ENCODE measurements around the gene SLC13A2. TPM values are rescaled to one million over a fixed set of nuclear protein-coding genes. Genes with fewer than 3 reads are reported as not detected.

Gene SLC13A2
- total and polyA plus RNA-seq, 4 experiments from 2014 or later, result not detected

DNA sequence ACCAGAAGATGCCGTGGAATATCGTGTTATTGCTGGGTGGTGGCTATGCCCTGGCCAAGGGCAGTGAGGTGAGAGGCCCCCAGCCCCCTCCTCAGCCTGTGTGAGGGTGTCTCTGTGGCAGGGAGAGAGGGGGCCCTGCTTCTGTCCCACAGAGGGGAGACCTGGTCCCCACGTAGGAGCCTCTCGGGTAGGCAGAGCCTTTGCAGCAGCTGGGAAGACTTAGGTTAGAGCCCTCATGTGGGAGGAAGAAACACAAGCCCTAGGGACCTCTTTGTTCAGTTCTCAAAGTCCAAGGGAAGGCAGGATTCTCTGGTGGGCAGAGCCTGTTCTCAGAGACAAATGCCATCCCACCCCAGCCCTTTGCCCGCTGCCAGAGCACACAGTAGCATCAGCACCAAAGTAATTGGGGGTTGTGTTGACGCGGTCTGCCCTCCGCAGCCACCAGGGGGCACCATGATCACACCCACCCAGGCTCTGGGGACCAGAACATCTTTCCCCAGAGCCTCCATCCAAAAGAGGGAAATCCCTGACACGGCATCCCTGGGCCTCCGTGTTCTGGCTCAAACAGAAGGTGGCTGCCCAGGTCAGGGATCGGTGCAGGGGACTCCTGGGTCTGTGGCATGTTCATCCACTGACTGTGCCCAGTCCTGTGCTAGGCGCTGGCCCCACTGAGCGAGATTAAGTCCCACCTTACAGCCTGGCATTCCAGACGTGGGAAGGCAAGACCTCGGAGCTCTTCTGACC lies 21.2 kb downstream of the SLC13A2 start:
- H3K4me3 Mint-ChIP-seq, result no peak overlapping the region
- peaks cover 0 to 6% of the 10 kb centered on the region in 2 donors for H3K27me3 Mint-ChIP-seq
- intact Hi-C loops (cut with micrococcal nuclease), result loop anchor here (1.0 to 2.0 kb wide), 4 partner anchors 46 to 105 kb away; partner anchors contain the start of genes SPAG5 and UNC119
- ChIA-PET CTCF (ENCODE audit: partially characterized antibody) (interaction anchor here (0.7 to 4.4 kb wide), 6 partner anchors 9 to 257 kb away, joined by 3 to 51 read pairs (median 4); partner anchors contain the start of gene RSKR), POLR2A (ENCODE audit: partially characterized antibody) (interaction anchor here (1.0 kb wide), 1 partner anchor 119 kb away, joined by 4 read pairs; no protein-coding TSS in a partner anchor)
- peak overlapping the region in 1 of 7 donors; percentile 46 for H3K27ac Mint-ChIP-seq
- Histone ChIP-seq H3K4me3 (ENCODE audit: low read length in 2 of 2) (no peak overlapping the region), H3K27ac (ENCODE audit: low read depth, low read length) (no peak overlapping the region), H3K9me3 (ENCODE audit: control insufficient read depth in 1 of 2, low read length in 2 of 2) (no peaks in the 10 kb centered on the region), H3K36me3 (ENCODE audit: insufficient read depth, low read length) (no peaks in the 10 kb centered on the region), H3K4me1 (ENCODE audit: insufficient read depth, low read length) (no peaks in the 10 kb centered on the region), H3K27me3 (ENCODE audit: insufficient read depth, low read length) (no peaks in the 10 kb centered on the region)
- H3K36me3 Mint-ChIP-seq, result no peaks in the 10 kb centered on the region
- DNase-seq, result peak; percentile 68 to 74 (median 71)
- no peaks in the 10 kb centered on the region for H3K9me3 Mint-ChIP-seq
- no peaks in the 10 kb centered on the region for H3K4me1 Mint-ChIP-seq

DNA sequence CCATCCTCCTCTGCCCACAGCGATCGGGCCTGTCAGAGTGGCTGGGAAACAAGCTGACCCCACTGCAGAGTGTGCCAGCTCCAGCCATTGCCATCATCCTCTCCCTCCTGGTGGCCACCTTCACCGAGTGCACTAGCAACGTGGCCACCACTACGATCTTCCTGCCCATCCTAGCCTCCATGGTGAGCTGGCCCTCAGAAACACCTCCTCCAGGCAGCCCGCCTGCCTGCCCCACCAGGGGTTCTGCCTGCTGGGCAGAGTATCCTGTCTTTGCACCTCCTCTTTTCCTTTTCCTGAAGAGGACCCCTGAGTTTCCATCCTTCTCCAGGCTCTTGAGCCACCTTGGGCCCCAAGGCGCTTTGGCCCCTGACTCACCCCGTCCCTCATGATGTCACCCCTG lies 22.2 kb downstream of the SLC13A2 start:
- Mint-ChIP-seq H3K4me3 (no peak overlapping the region), H3K27ac (peak overlapping the region in 1 of 7 donors; percentile 24), H3K9me3 (no peaks in the 10 kb centered on the region), H3K27me3 (peaks cover 0 to 6% of the 10 kb centered on the region in 2 donors), H3K4me1 (no peaks in the 10 kb centered on the region), H3K36me3 (no peaks in the 10 kb centered on the region)
- POLR2A ChIA-PET (ENCODE audit: partially characterized antibody), result interaction anchor here (1.0 kb wide), 1 partner anchor 118 kb away, joined by 4 read pairs; no protein-coding TSS in a partner anchor
- no peaks in the 10 kb centered on the region for H3K27me3 ChIP-seq (ENCODE audit: insufficient read depth, low read length)
- no peak overlapping the region for H3K27ac ChIP-seq (ENCODE audit: low read depth, low read length)
- DNase-seq, result no peak
- H3K36me3 ChIP-seq (ENCODE audit: insufficient read depth, low read length), result no peaks in the 10 kb centered on the region
- CTCF ChIA-PET (ENCODE audit: partially characterized antibody), result interaction anchor here (0.7 to 4.4 kb wide), 5 partner anchors 10 to 256 kb away, joined by 3 to 51 read pairs (median 5); partner anchors contain the start of gene RSKR
- intact Hi-C loops (cut with micrococcal nuclease), result loop anchor here (2.0 kb wide), 1 partner anchor 45 kb away; no protein-coding TSS in a partner anchor
- H3K4me3 ChIP-seq (ENCODE audit: low read length in 2 of 2), result no peak overlapping the region
- no peaks in the 10 kb centered on the region for H3K4me1 ChIP-seq (ENCODE audit: insufficient read depth, low read length)
- no peaks in the 10 kb centered on the region for H3K9me3 ChIP-seq (ENCODE audit: control insufficient read depth in 1 of 2, low read length in 2 of 2)

DNA sequence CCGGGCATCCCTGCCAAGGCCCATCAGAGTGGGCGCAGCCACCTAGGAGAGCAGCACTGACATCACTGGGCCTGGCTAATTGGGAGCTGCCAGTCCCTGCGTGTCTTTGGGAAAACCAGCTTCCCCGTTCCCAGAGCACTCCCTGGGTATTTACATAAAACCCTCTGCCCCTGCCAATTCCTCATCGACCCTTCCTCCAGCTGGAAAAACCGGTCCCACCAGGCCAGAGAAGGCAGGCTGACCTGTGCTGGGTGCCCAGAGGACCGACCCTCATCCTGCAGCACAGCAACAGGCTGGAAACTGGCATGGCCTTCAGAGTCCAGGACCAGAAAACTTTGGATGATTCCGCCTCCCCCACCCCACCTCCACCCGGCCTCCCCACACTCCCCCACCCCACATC lies 24.5 kb downstream of the SLC13A2 start:
- Mint-ChIP-seq H3K36me3 (no peaks in the 10 kb centered on the region), H3K9me3 (no peaks in the 10 kb centered on the region), H3K4me3 (no peak overlapping the region), H3K27ac (no peak overlapping the region), H3K4me1 (no peaks in the 10 kb centered on the region), H3K27me3 (peaks cover 0 to 2% of the 10 kb centered on the region in 2 donors)
- H3K27me3 ChIP-seq (ENCODE audit: insufficient read depth, low read length), result no peaks in the 10 kb centered on the region
- no peak overlapping the region for H3K27ac ChIP-seq (ENCODE audit: low read depth, low read length)
- H3K9me3 ChIP-seq (ENCODE audit: control insufficient read depth in 1 of 2, low read length in 2 of 2), result no peaks in the 10 kb centered on the region
- intact Hi-C loops (cut with micrococcal nuclease), result no loop called here
- no peak overlapping the region for H3K4me3 ChIP-seq (ENCODE audit: low read length in 2 of 2)
- ChIA-PET CTCF (ENCODE audit: partially characterized antibody) (interaction anchor here (1.3 to 4.4 kb wide), 2 partner anchors 116 to 121 kb away, joined by 3 to 51 read pairs; partner anchors contain the start of gene RSKR), POLR2A (ENCODE audit: partially characterized antibody) (no interaction called here)
- H3K36me3 ChIP-seq (ENCODE audit: insufficient read depth, low read length), result no peaks in the 10 kb centered on the region
- DNase-seq, result no peak
- no peaks in the 10 kb centered on the region for H3K4me1 ChIP-seq (ENCODE audit: insufficient read depth, low read length)

DNA sequence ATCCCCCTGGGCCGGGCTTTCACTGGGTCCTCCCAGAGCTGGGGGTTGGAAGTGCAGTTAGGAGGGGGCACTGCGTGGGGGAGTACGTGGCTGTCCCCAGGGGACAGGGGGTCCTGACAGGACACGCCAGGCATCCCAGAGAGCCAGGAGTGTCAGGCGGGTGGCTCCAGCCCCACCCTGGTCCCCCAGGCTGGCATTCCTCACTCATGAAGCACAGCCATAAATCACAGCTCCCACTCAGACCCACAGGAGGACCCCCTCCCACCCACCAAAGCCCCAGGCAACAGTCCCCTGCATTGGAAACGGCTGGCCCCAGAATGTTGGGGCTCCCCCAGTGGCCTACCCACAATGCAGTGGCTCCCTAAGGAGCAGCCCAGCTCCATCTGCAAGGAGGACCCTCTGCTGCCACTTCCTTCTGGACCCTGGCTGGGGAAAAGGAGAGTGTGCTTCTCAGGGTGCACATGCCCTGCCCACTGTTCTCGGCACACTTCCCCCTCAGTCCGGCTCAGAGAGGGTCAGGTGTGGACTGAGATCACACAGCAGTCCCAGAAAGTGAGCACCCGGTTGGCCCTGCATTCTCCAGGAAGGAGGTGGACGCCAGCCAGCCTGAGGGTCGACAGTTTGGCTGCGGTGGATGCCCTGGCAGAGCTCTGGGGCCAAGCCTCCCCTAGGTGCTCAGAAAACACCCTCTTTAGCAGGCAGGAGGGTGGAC lies 25.4 kb downstream of the SLC13A2 start:
- Mint-ChIP-seq H3K27ac (no peak overlapping the region), H3K4me1 (no peaks in the 10 kb centered on the region), H3K27me3 (no peaks in the 10 kb centered on the region), H3K9me3 (no peaks in the 10 kb centered on the region), H3K36me3 (no peaks in the 10 kb centered on the region), H3K4me3 (no peak overlapping the region)
- no peak for DNase-seq
- no peaks in the 10 kb centered on the region for H3K36me3 ChIP-seq (ENCODE audit: insufficient read depth, low read length)
- POLR2A ChIA-PET (ENCODE audit: partially characterized antibody), result no interaction called here
- no peaks in the 10 kb centered on the region for H3K9me3 ChIP-seq (ENCODE audit: control insufficient read depth in 1 of 2, low read length in 2 of 2)
- CTCF ChIA-PET (ENCODE audit: partially characterized antibody), result interaction anchor here (1.4 kb wide), 1 partner anchor 50 kb away, joined by 4 read pairs; no protein-coding TSS in a partner anchor
- intact Hi-C loops (cut with micrococcal nuclease), result no loop called here
- no peaks in the 10 kb centered on the region for H3K27me3 ChIP-seq (ENCODE audit: insufficient read depth, low read length)
- no peak overlapping the region for H3K4me3 ChIP-seq (ENCODE audit: low read length in 2 of 2)
- no peak overlapping the region for H3K27ac ChIP-seq (ENCODE audit: low read depth, low read length)
- no peaks in the 10 kb centered on the region for H3K4me1 ChIP-seq (ENCODE audit: insufficient read depth, low read length)

DNA sequence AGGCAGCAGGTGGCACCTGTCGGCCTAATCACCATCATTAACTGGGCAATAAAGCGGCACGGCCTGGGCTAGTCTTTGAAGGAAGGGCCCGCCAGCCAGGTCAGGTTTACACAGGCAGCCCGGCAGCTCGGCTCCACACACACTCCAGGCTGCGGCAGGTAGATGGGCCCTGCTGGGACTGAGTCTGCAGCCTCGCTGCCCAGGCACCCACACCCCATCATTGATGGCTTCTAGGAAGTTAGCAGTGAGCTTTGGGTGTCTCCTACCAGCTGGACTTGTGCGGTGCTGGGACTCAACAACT lies 25.9 kb downstream of the SLC13A2 start:
- Mint-ChIP-seq H3K36me3 (no peaks in the 10 kb centered on the region), H3K9me3 (no peaks in the 10 kb centered on the region), H3K4me1 (no peaks in the 10 kb centered on the region), H3K4me3 (no peak overlapping the region), H3K27ac (no peak overlapping the region), H3K27me3 (no peaks in the 10 kb centered on the region)
- no peaks in the 10 kb centered on the region for H3K4me1 ChIP-seq (ENCODE audit: insufficient read depth, low read length)
- ChIA-PET CTCF (ENCODE audit: partially characterized antibody) (interaction anchor here (1.4 kb wide), 1 partner anchor 50 kb away, joined by 4 read pairs; no protein-coding TSS in a partner anchor), POLR2A (ENCODE audit: partially characterized antibody) (no interaction called here)
- H3K27me3 ChIP-seq (ENCODE audit: insufficient read depth, low read length), result no peaks in the 10 kb centered on the region
- no peak overlapping the region for H3K27ac ChIP-seq (ENCODE audit: low read depth, low read length)
- H3K9me3 ChIP-seq (ENCODE audit: control insufficient read depth in 1 of 2, low read length in 2 of 2), result no peaks in the 10 kb centered on the region
- no peak overlapping the region for H3K4me3 ChIP-seq (ENCODE audit: low read length in 2 of 2)
- H3K36me3 ChIP-seq (ENCODE audit: insufficient read depth, low read length), result no peaks in the 10 kb centered on the region
- intact Hi-C loops (cut with micrococcal nuclease), result no loop called here
- no peak for DNase-seq

DNA sequence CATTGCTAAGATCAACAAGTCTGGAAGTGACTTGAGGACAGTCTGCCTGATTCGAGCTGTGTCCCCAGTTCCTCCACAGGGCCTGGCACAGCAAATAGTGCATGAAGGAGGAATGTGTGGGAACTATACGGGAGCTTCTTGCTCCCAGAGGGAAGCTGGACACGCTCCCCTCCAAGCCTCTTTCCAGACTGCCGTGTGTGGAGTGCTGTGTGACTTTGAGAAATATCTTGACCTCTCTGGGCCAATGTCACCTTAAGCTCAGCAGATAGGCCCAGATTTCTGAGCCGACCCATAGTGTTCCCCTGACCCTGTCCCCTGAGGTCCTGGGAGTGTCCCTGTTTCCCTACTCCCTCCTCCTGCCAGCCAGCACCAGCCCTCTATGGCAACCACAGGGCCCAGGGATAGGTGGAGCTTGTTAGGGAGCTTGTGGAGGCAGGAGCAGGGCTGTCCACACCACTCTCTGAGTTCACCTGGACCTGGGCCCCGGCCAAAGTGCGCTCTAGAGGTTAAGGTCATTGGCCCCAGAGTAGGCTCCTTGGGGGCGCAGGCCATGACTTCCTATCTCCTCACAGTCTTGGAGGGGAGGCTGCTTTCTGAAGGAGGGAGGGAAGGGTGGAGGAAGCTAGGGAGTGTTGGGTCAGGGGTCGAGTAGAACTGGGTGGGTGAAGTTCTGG lies 26.4 kb downstream of the SLC13A2 start:
- Histone ChIP-seq H3K4me3 (ENCODE audit: low read length in 2 of 2) (no peak overlapping the region), H3K36me3 (ENCODE audit: insufficient read depth, low read length) (no peaks in the 10 kb centered on the region), H3K4me1 (ENCODE audit: insufficient read depth, low read length) (no peaks in the 10 kb centered on the region), H3K27me3 (ENCODE audit: insufficient read depth, low read length) (no peaks in the 10 kb centered on the region), H3K27ac (ENCODE audit: low read depth, low read length) (no peak overlapping the region), H3K9me3 (ENCODE audit: control insufficient read depth in 1 of 2, low read length in 2 of 2) (no peaks in the 10 kb centered on the region)
- H3K36me3 Mint-ChIP-seq, result no peaks in the 10 kb centered on the region
- no peak for DNase-seq
- intact Hi-C loops (cut with micrococcal nuclease), result no loop called here
- H3K27me3 Mint-ChIP-seq, result peaks cover 0 to 2% of the 10 kb centered on the region in 2 donors
- POLR2A ChIA-PET (ENCODE audit: partially characterized antibody), result no interaction called here
- no peak overlapping the region for H3K4me3 Mint-ChIP-seq
- H3K4me1 Mint-ChIP-seq, result no peaks in the 10 kb centered on the region
- CTCF ChIA-PET (ENCODE audit: partially characterized antibody), result interaction anchor here (1.4 kb wide), 1 partner anchor 49 kb away, joined by 4 read pairs; no protein-coding TSS in a partner anchor
- no peaks in the 10 kb centered on the region for H3K9me3 Mint-ChIP-seq
- H3K27ac Mint-ChIP-seq, result no peak overlapping the region
